ENCODE data around the gene DAD1. TPM values are rescaled to one million over a fixed set of nuclear protein-coding genes. Genes with fewer than 3 reads are reported as not detected.
A peak's percentile ranks its signal among the peaks of the same experiment; 100 is the strongest.

Gene DAD1
- total RNA-seq, 2 donors from 2014 or later = 176 to 193 TPM

GRCh38 chr14:22613736-22614239 is 24.8 kb upstream of the DAD1 start:
- Histone ChIP-seq H3K27ac (ENCODE audit: low read depth, low read length) (peak overlapping the region; percentile 39), H3K4me3 (ENCODE audit: low read length) (no peak overlapping the region), H3K36me3 (ENCODE audit: control insufficient read depth, insufficient read depth, low read length) (peaks cover 36% of the 10 kb centered on the region), H3K9ac (ENCODE audit: extremely low read depth, low read length, poor library complexity, severe bottlenecking) (no peak overlapping the region), H3K27me3 (ENCODE audit: control insufficient read depth, insufficient read depth, low read length, poor library complexity, severe bottlenecking) (no peaks in the 10 kb centered on the region), H3K4me1 (ENCODE audit: control insufficient read depth, insufficient read depth, low read length) (no peaks in the 10 kb centered on the region), H3K9me3 (ENCODE audit: control insufficient read depth, low read length) (no peaks in the 10 kb centered on the region)
- no peak for TF ChIP-seq CTCF (conservative IDR thresholded peaks at IDR 0.05)
- Mint-ChIP-seq H3K27ac (peak overlapping the region; percentile 62), H3K9me3 (peaks cover 7% of the 10 kb centered on the region), H3K4me1 (peaks cover 26% of the 10 kb centered on the region), H3K4me3 (no peak overlapping the region), H3K36me3 (ENCODE audit: low read depth) (peaks cover 30% of the 10 kb centered on the region), H3K27me3 (ENCODE audit: insufficient read depth) (peaks cover 7% of the 10 kb centered on the region)
- 80 to 81% methylated on average over 2 to 3 of the region's 3 CpGs for WGBS, 2 experiments (ENCODE audit: insufficient coverage in 1 of 2, insufficient read length in 1 of 2)
- no peak for DNase-seq

GRCh38 chr14:22613106-22613695 is 24.2 kb upstream of the DAD1 start:
- peaks cover 40% of the 10 kb centered on the region for H3K36me3 ChIP-seq (ENCODE audit: control insufficient read depth, insufficient read depth, low read length)
- peaks cover 26% of the 10 kb centered on the region for H3K4me1 Mint-ChIP-seq
- H3K9me3 Mint-ChIP-seq = peaks cover 7% of the 10 kb centered on the region
- peak; percentile 67 for TF ChIP-seq CTCF (conservative IDR thresholded peaks at IDR 0.05)
- H3K27ac Mint-ChIP-seq = peak overlapping the region; percentile 56
- peaks cover 34% of the 10 kb centered on the region for H3K36me3 Mint-ChIP-seq (ENCODE audit: low read depth)
- H3K4me3 Mint-ChIP-seq = no peak overlapping the region
- no peak overlapping the region for H3K9ac ChIP-seq (ENCODE audit: extremely low read depth, low read length, poor library complexity, severe bottlenecking)
- H3K27ac ChIP-seq (ENCODE audit: low read depth, low read length) = no peak overlapping the region
- DNase-seq = no peak
- no peaks in the 10 kb centered on the region for H3K27me3 ChIP-seq (ENCODE audit: control insufficient read depth, insufficient read depth, low read length, poor library complexity, severe bottlenecking)
- H3K9me3 ChIP-seq (ENCODE audit: control insufficient read depth, low read length) = no peaks in the 10 kb centered on the region
- H3K4me1 ChIP-seq (ENCODE audit: control insufficient read depth, insufficient read depth, low read length) = no peaks in the 10 kb centered on the region
- no peak overlapping the region for H3K4me3 ChIP-seq (ENCODE audit: low read length)
- 86 to 100% methylated on average over 1 to 2 of the region's 2 CpGs for WGBS, 2 experiments (ENCODE audit: insufficient coverage in 1 of 2, insufficient read length in 1 of 2)
- H3K27me3 Mint-ChIP-seq (ENCODE audit: insufficient read depth) = peaks cover 7% of the 10 kb centered on the region

GRCh38 chr14:22610931-22611330 is 21.9 kb upstream of the DAD1 start:
- peaks cover 12% of the 10 kb centered on the region for H3K4me1 ChIP-seq (ENCODE audit: control insufficient read depth, insufficient read depth, low read length)

More at GRCh38 chr14:22610931-22611330, 21.9 kb upstream of the DAD1 start:
- H3K27me3 Mint-ChIP-seq (ENCODE audit: insufficient read depth) = no peaks in the 10 kb centered on the region
- no peak overlapping the region for H3K27ac ChIP-seq (ENCODE audit: low read depth, low read length)
- 93 to 100% methylated on average over 1 to 2 of the region's 2 CpGs for WGBS, 2 experiments (ENCODE audit: insufficient coverage in 1 of 2, insufficient read length in 1 of 2)
- TF ChIP-seq CTCF (conservative IDR thresholded peaks at IDR 0.05) = no peak
- no peak for DNase-seq
- H3K4me1 Mint-ChIP-seq = peaks cover 44% of the 10 kb centered on the region
- H3K9me3 ChIP-seq (ENCODE audit: control insufficient read depth, low read length) = no peaks in the 10 kb centered on the region
- no peak overlapping the region for H3K27ac Mint-ChIP-seq
- no peaks in the 10 kb centered on the region for H3K27me3 ChIP-seq (ENCODE audit: control insufficient read depth, insufficient read depth, low read length, poor library complexity, severe bottlenecking)
- H3K4me3 Mint-ChIP-seq = no peak overlapping the region
- peaks cover 54% of the 10 kb centered on the region for H3K36me3 ChIP-seq (ENCODE audit: control insufficient read depth, insufficient read depth, low read length)
- H3K36me3 Mint-ChIP-seq (ENCODE audit: low read depth) = peaks cover 51% of the 10 kb centered on the region
- H3K9me3 Mint-ChIP-seq = peaks cover 2% of the 10 kb centered on the region
- no peak overlapping the region for H3K9ac ChIP-seq (ENCODE audit: extremely low read depth, low read length, poor library complexity, severe bottlenecking)
- H3K4me3 ChIP-seq (ENCODE audit: low read length) = no peak overlapping the region

All from endodermal cell (in vitro differentiated cells).